Endothelial cell of umbilical vein (primary cell): ENCODE results near the gene IL25. TPM values are rescaled to one million over a fixed set of nuclear protein-coding genes. Genes with fewer than 3 reads are reported as not detected.

Experiments used
- BruUV-seq: library from RNA; stranded (reverse); fragments of 400-500 nt; replicated peaks from 2 replicates; lab custom pipeline; 2021; lab: Mats Ljungman, UMichigan
- CTCF ChIA-PET: fragments of 300-600, 350-600 bp; sonication (Branson Sonifier 250); formaldehyde crosslinking; loops from one replicate; lab custom pipeline; 2021; ENCODE audit warnings: antibody characterized with exemption, inconsistent platforms; lab: Charles Lee
- POLR2A ChIA-PET: fragments of 300-600, 350-600 bp; sonication (Branson Sonifier 250); formaldehyde crosslinking; loops from one replicate; lab custom pipeline; 2021; ENCODE audit warnings: antibody characterized with exemption, inconsistent platforms; lab: Charles Lee
- DNase-seq: peaks from one replicate; pipeline ENCODE4 v3.0.0-alpha.2; 2011; ENCODE audit warnings: low read depth, low spot score
- FAIRE-seq: peaks from 2 replicates; lab custom pipeline; 2011; peaks lifted over from hg19 to GRCh38; lab: Jason Lieb, UNC
- H2AFZ ChIP-seq: 2 replicates; pipeline ENCODE4 v1.6.0; 2012; ENCODE audit warnings: low read depth, low read length, control low read depth, inconsistent platforms
- H3K27ac ChIP-seq: 2 replicates; pipeline ENCODE4 v1.5.1; 2011; ENCODE audit warnings: low read depth, mild to moderate bottlenecking, control low read depth, low read length, moderate library complexity; ENCODE audit not compliant: insufficient read depth
- H3K27me3 ChIP-seq, 2 experiments: 2 replicates each; pipeline versions ENCODE4 v1.6.0 to v1.6.1; 2011; ENCODE audit warnings: low read length in 2 of 2, mixed read lengths in 1 of 2; ENCODE audit not compliant: control insufficient read depth in 2 of 2, insufficient read depth in 2 of 2
- H3K36me3 ChIP-seq, 2 experiments: 2 replicates in 1 of 2; 3 replicates in 1 of 2; pipeline ENCODE4 v1.5.1; 2011; ENCODE audit warnings: low read length in 2 of 2, mild to moderate bottlenecking in 1 of 2, moderate library complexity in 1 of 2; ENCODE audit not compliant: control insufficient read depth in 2 of 2, insufficient read depth in 2 of 2; ENCODE audit errors: extremely low read depth in 1 of 2
- H3K4me1 ChIP-seq: 3 replicates; pipeline ENCODE4 v1.5.1; 2011; ENCODE audit warnings: mild to moderate bottlenecking, low read length; ENCODE audit not compliant: control insufficient read depth, insufficient read depth; ENCODE audit errors: extremely low read depth
- H3K4me2 ChIP-seq: 2 replicates; pipeline ENCODE4 v1.6.1; 2011; ENCODE audit warnings: low read length, control low read depth, mixed read lengths; ENCODE audit not compliant: insufficient read depth
- H3K4me3 ChIP-seq, 3 experiments: fragments of 200-600 bp in 1 of 3; sonication (generic), shearing (Covaris generic) in 1 of 3; replicated peaks in 1 of 3; 2 replicates each; pipeline ENCODE4 v1.5.1; 2011 to 2016; ENCODE audit warnings: control low read depth in 3 of 3, low read length in 3 of 3, mild to moderate bottlenecking in 2 of 3, inconsistent platforms in 1 of 3, low read depth in 1 of 3, moderate library complexity in 1 of 3; ENCODE audit not compliant: insufficient read depth in 1 of 3
- H3K79me2 ChIP-seq: 2 replicates; pipeline ENCODE4 v1.6.0; 2012; ENCODE audit warnings: low read length, inconsistent platforms; ENCODE audit not compliant: control insufficient read depth, insufficient read depth
- H3K9ac ChIP-seq: replicated peaks from 2 replicates; pipeline ENCODE3; 2011; ENCODE audit warnings: low read length, control low read depth; ENCODE audit not compliant: insufficient read depth; ENCODE audit errors: extremely low read depth
- H3K9me1 ChIP-seq: replicated peaks from 3 replicates; pipeline ENCODE4 v1.6.0; 2011; ENCODE audit warnings: mild to moderate bottlenecking, low read length; ENCODE audit not compliant: control insufficient read depth, insufficient read depth; ENCODE audit errors: extremely low read depth
- H3K9me3 ChIP-seq: replicated peaks from 2 replicates; pipeline ENCODE4 v1.5.1; 2012; ENCODE audit warnings: low read length, inconsistent platforms; ENCODE audit not compliant: control insufficient read depth, insufficient read depth
- H4K20me1 ChIP-seq: replicated peaks from 2 replicates; pipeline ENCODE3; 2011; ENCODE audit warnings: mild to moderate bottlenecking, low read length; ENCODE audit not compliant: control insufficient read depth, insufficient read depth; ENCODE audit errors: extremely low read depth
- CTCF ChIP-seq, 2 donors: IDR thresholded peaks; 1 replicate in 1 of 2; 2 replicates in 1 of 2; pipeline ENCODE4 v1.5.1; 2011; ENCODE audit warnings: low read length in 2 of 2, mild to moderate bottlenecking in 2 of 2, moderate library complexity in 2 of 2, control low read depth in 1 of 2, inconsistent platforms in 1 of 2, low read depth in 1 of 2; ENCODE audit not compliant: insufficient read depth in 1 of 2; ENCODE audit errors: extremely low read depth in 1 of 2
- EZH2 ChIP-seq: IDR thresholded peaks from 2 replicates; pipeline ENCODE4 v1.6.1; 2012; ENCODE audit warnings: borderline replicate concordance, low read depth, mild to moderate bottlenecking, moderate library complexity, low read length, inconsistent platforms; ENCODE audit not compliant: severe bottlenecking
- FOS ChIP-seq: IDR thresholded peaks from 2 replicates; pipeline ENCODE4 v1.6.1; 2011; ENCODE audit warnings: mild to moderate bottlenecking, low read length, moderate library complexity, borderline replicate concordance; ENCODE audit not compliant: insufficient read depth
- GATA2 ChIP-seq: IDR thresholded peaks from 2 replicates; pipeline ENCODE4 v1.7.0; 2011; ENCODE audit warnings: low read depth, mild to moderate bottlenecking, moderate library complexity, mixed read lengths, low read length; ENCODE audit not compliant: insufficient read length, insufficient read depth
- JUN ChIP-seq: IDR thresholded peaks from 2 replicates; pipeline ENCODE4 v1.6.1; 2011; ENCODE audit warnings: borderline replicate concordance, low read depth; ENCODE audit not compliant: insufficient read length, insufficient read depth
- MAX ChIP-seq: IDR thresholded peaks from 2 replicates; pipeline ENCODE4 v1.6.1; 2011; ENCODE audit not compliant: insufficient read depth, insufficient read length
- MYC ChIP-seq: IDR thresholded peaks from one replicate; pipeline ENCODE4 v1.6.1; 2011; ENCODE audit warnings: mild to moderate bottlenecking, low read depth, low read length
- POLR2A ChIP-seq: IDR thresholded peaks from 2 replicates; pipeline ENCODE4 v1.6.1; 2012; ENCODE audit warnings: low read depth, mild to moderate bottlenecking, control low read depth, low read length
- POLR2AphosphoS5 ChIP-seq: IDR thresholded peaks from 2 replicates; pipeline ENCODE4 v1.6.1; 2012; ENCODE audit warnings: low read depth, mild to moderate bottlenecking, control low read depth, low read length, moderate library complexity; ENCODE audit not compliant: insufficient read depth
- dilution Hi-C: fragments of 300-500 bp; cut with MboI; formaldehyde crosslinking; loops from one replicate; pipeline ENCODE4 v1.15.0; 2019; ENCODE audit warnings: low sequenced_read_pairs; ENCODE audit not compliant: extremely low pct_ligation_motif_present
- intact Hi-C: fragments of 100-400 bp; cut with micrococcal nuclease; formaldehyde crosslinking; loops from one replicate; pipeline ENCODE4 v1.10.0; 2022
- polyA plus RNA-seq, 4 experiments: library from polyadenylated mRNA; depleted of rRNA in 3 of 4; stranded (reverse) in 3 of 4; unstranded in 1 of 4; fragments of >200 nt; gene quantifications; 2 replicates each; pipeline versions ENCODE4 v1.2.1 to v1.2.3, GENCODE V29; 2011 to 2012; ENCODE audit warnings: missing spikeins in 1 of 4
- total RNA-seq: library from RNA; stranded (reverse); gene quantifications from 2 replicates; pipeline ENCODE4 v1.2.3, GENCODE V29; 2021

Gene IL25
- total and polyA plus RNA-seq, 2 donors (not counting 3 experiments of a cell fraction or from before 2014, with no cell fraction given), result not detected

- Histone ChIP-seq H3K27ac (no peak overlapping the region), H3K27me3 (no peaks in the 10 kb centered on the region)
- no TSS peak for BruUV-seq
These were observed 42.6 kb downstream of the IL25 start for GRCh38 chr14:23414906-23415820.

More at GRCh38 chr14:23414906-23415820, 42.6 kb downstream of the IL25 start:
- no peak overlapping the region for H2AFZ ChIP-seq
- no peaks in the 10 kb centered on the region for H4K20me1 ChIP-seq
- FAIRE-seq, result no peak
- H3K9me1 ChIP-seq, result no peaks in the 10 kb centered on the region
- ChIA-PET POLR2A (no interaction called here), CTCF (no interaction called here)
- intact Hi-C loops (no loop called here), dilution Hi-C loops (no loop called here)
- no peaks in the 10 kb centered on the region for H3K4me1 ChIP-seq
- H3K9ac ChIP-seq, result no peak overlapping the region
- H3K79me2 ChIP-seq, result no peaks in the 10 kb centered on the region
- TF ChIP-seq POLR2AphosphoS5, result no peak
- TF ChIP-seq CTCF (IDR thresholded peaks at IDR 0.05; ENCODE audit: extremely low read depth in 1 of 2, insufficient read depth in 1 of 2, low read depth in 1 of 2, low read length in 2 of 2), result no peak
- no peak for TF ChIP-seq GATA2
- TF ChIP-seq EZH2, result no peak
- TF ChIP-seq POLR2A, result no peak
- TF ChIP-seq MAX, result no peak
- TF ChIP-seq JUN, result no peak
- no peak for TF ChIP-seq FOS
- no peak for TF ChIP-seq MYC
- no peaks in the 10 kb centered on the region for H3K9me3 ChIP-seq
- no peaks in the 10 kb centered on the region for H3K36me3 ChIP-seq
- no peak overlapping the region for H3K4me3 ChIP-seq
- H3K4me2 ChIP-seq, result no peak overlapping the region
- DNase-seq, result no peak
